ENCODE data around the gene VWF. TPM values are rescaled to one million over a fixed set of nuclear protein-coding genes. Genes with fewer than 3 reads are reported as not detected.

The VWF gene
- total and polyA plus RNA-seq, 2 of the 13 experiments (the other 11 are each of a cell fraction or from before 2014, with no cell fraction given), result 0.20 to 0.25 TPM

DNA sequence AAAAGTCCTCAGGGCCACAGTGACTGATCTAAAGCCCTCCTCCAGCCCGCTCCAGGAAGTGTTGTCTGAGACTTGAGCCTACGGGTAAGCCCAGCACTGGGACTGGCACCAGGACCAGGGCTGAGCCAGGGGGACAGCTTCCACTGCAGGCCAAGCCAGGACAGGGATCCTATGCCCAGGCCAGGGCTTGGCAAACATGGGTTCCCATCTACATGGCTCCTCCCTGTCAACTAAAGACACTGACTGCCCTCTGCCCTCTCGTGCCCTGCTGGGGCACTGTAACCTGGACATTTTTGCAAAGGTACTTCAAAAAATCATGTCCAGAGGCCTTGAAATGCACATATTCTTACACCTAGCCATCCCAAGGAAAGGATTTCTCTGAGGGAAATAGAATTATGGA is 88.0 kb downstream of the VWF start:
- no peak overlapping the region for H2AFZ ChIP-seq (ENCODE audit: low read length)
- no peaks in the 10 kb centered on the region for H3K27me3 ChIP-seq (ENCODE audit: control insufficient read depth in 1 of 2, insufficient read depth in 2 of 2, low read length in 2 of 2)
- no peaks in the 10 kb centered on the region for H3K36me3 ChIP-seq (replicated peaks in 1 of 2; ENCODE audit: control insufficient read depth in 1 of 2, insufficient read depth in 2 of 2, low read length in 2 of 2)
- BruUV-seq (replicated peaks), result no TSS peak
- H3K4me3 ChIP-seq (replicated peaks in 1 of 3; ENCODE audit: insufficient read depth in 1 of 3, low read depth in 2 of 3, low read length in 3 of 3), result no peak overlapping the region
- DNase-seq (ENCODE audit: low spot score) (no peak), ATAC-seq (no peak), FAIRE-seq (no peak)
- in situ Hi-C loops (cut with HindIII; ENCODE audit: extremely low pct_ligation_motif_present, low pct_unique_long_range_greater_than_20kb) (loop anchor here (5.0 kb wide), 1 partner anchor 49 kb away; no protein-coding TSS in a partner anchor), intact Hi-C loops (cut with micrococcal nuclease; ENCODE audit: unreplicated experiment) (no loop called here)
- CTCF ChIA-PET (ENCODE audit: low intra/inter-chr PET ratio, low total read pairs), result interaction anchor here (5.7 kb wide), 1 partner anchor 49 kb away, joined by 141 read pairs; no protein-coding TSS in a partner anchor
- POLR2A ChIA-PET, result no interaction called here
- H4K20me1 ChIP-seq (ENCODE audit: insufficient read depth, low read length), result no peaks in the 10 kb centered on the region
- H3K79me2 ChIP-seq (ENCODE audit: insufficient read depth, low read length), result no peaks in the 10 kb centered on the region
- H3K27ac ChIP-seq (ENCODE audit: extremely low read length, insufficient read depth, low read length), result no peak overlapping the region
- no peak overlapping the region for H3K4me2 ChIP-seq (ENCODE audit: low read depth, low read length)
- no peak overlapping the region for H3K9ac ChIP-seq (ENCODE audit: insufficient read depth, low read depth, low read length)
- H3K9me3 ChIP-seq (ENCODE audit: low read length), result no peaks in the 10 kb centered on the region
- 7% methylated on average over 1 of the region's 3 CpGs for WGBS (ENCODE audit: low lambda C conversion rate)
- no peaks in the 10 kb centered on the region for H3K4me1 ChIP-seq (ENCODE audit: insufficient read depth, low read length)
- TF ChIP-seq ZNF329 (CRISPR knock-in tag; IDR thresholded peaks at IDR 0.05; ENCODE audit: low read depth) (no peak), FOXK1 (CRISPR knock-in tag; IDR thresholded peaks at IDR 0.05; ENCODE audit: borderline replicate concordance, low read depth) (no peak), MXD4 (CRISPR knock-in tag; IDR thresholded peaks at IDR 0.05) (no peak), KAT2B (IDR thresholded peaks at IDR 0.05; ENCODE audit: borderline replicate concordance, low read depth, low read length) (no peak), SALL1 (CRISPR knock-in tag; IDR thresholded peaks at IDR 0.05) (no peak), IKZF4 (CRISPR knock-in tag; IDR thresholded peaks at IDR 0.05; ENCODE audit: borderline replicate concordance, low read depth, not compliant biosample characterization) (no peak), DNMT1 (CRISPR knock-in tag; IDR thresholded peaks at IDR 0.05) (no peak), TMF1 (CRISPR knock-in tag; IDR thresholded peaks at IDR 0.05; ENCODE audit: low read depth) (no peak), FOSL1 (CRISPR knock-in tag; IDR thresholded peaks at IDR 0.05; ENCODE audit: borderline replicate concordance) (no peak)
- TF ChIP-seq, protein P1, sequence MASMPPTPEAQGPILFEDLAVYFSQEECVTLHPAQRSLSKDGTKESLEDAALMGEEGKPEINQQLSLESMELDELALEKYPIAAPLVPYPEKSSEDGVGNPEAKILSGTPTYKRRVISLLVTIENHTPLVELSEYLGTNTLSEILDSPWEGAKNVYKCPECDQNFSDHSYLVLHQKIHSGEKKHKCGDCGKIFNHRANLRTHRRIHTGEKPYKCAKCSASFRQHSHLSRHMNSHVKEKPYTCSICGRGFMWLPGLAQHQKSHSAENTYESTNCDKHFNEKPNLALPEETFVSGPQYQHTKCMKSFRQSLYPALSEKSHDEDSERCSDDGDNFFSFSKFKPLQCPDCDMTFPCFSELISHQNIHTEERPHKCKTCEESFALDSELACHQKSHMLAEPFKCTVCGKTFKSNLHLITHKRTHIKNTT (CRISPR knock-in tag; IDR thresholded peaks at IDR 0.05), result no peak
- TF ChIP-seq, protein P2, sequence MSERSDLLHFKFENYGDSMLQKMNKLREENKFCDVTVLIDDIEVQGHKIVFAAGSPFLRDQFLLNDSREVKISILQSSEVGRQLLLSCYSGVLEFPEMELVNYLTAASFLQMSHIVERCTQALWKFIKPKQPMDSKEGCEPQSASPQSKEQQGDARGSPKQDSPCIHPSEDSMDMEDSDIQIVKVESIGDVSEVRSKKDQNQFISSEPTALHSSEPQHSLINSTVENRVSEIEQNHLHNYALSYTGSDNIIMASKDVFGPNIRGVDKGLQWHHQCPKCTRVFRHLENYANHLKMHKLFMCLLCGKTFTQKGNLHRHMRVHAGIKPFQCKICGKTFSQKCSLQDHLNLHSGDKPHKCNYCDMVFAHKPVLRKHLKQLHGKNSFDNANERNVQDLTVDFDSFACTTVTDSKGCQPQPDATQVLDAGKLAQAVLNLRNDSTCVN (CRISPR knock-in tag; IDR thresholded peaks at IDR 0.05; ENCODE audit: borderline replicate concordance), result no peak
- TF ChIP-seq, protein P3, sequence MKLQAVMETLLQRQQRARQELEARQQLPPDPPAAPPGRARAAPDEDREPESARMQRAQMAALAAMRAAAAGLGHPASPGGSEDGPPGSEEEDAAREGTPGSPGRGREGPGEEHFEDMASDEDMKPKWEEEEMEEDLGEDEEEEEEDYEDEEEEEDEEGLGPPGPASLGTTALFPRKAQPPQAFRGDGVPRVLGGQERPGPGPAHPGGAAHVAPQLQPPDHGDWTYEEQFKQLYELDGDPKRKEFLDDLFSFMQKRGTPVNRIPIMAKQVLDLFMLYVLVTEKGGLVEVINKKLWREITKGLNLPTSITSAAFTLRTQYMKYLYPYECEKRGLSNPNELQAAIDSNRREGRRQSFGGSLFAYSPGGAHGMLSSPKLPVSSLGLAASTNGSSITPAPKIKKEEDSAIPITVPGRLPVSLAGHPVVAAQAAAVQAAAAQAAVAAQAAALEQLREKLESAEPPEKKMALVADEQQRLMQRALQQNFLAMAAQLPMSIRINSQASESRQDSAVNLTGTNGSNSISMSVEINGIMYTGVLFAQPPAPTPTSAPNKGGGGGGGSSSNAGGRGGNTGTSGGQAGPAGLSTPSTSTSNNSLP (IDR thresholded peaks at IDR 0.05; ENCODE audit: low read depth, low read length), result no peak
- TF ChIP-seq, protein P4, sequence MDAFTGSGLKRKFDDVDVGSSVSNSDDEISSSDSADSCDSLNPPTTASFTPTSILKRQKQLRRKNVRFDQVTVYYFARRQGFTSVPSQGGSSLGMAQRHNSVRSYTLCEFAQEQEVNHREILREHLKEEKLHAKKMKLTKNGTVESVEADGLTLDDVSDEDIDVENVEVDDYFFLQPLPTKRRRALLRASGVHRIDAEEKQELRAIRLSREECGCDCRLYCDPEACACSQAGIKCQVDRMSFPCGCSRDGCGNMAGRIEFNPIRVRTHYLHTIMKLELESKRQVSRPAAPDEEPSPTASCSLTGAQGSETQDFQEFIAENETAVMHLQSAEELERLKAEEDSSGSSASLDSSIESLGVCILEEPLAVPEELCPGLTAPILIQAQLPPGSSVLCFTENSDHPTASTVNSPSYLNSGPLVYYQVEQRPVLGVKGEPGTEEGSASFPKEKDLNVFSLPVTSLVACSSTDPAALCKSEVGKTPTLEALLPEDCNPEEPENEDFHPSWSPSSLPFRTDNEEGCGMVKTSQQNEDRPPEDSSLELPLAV (CRISPR knock-in tag; conservative IDR thresholded peaks at IDR 0.05; ENCODE audit: low read depth), result no peak

Data from HepG2 (cell line).